HepG2 (cell line): ENCODE measurements around the gene TATDN2. TPM values are rescaled to one million over a fixed set of nuclear protein-coding genes. Genes with fewer than 3 reads are reported as not detected.
A peak's percentile ranks its signal among the peaks of the same experiment; 100 is the strongest.

Source experiments
- ATAC-seq: fragments of 200-7000 bp; cut with Tn5 transposase; 3 replicates; pipeline ENCODE4 v1.9.1; 2020; ENCODE audit warnings: mild to moderate bottlenecking, moderate library complexity
- BruUV-seq: library from RNA; stranded (reverse); fragments of 400-500 nt; replicated peaks from 2 replicates; lab custom pipeline; 2021; lab: Mats Ljungman, UMichigan
- CTCF ChIA-PET: fragments of 300-600 bp; formaldehyde crosslinking; extraction: SDS; loops from one replicate; lab custom pipeline; 2021; ENCODE audit warnings: low total read pairs, inconsistent platforms, low intra/inter-chr PET ratio; lab: Yijun Ruan, JAX
- POLR2A ChIA-PET: fragments of 350-600 bp; sonication (Branson Sonifier 250); formaldehyde crosslinking; loops from one replicate; lab custom pipeline; 2020; ENCODE audit warnings: antibody characterized with exemption, inconsistent platforms; lab: Yijun Ruan, JAX
- DNase-seq: peaks from one replicate; pipeline ENCODE4 v3.0.0-alpha.2; 2015; ENCODE audit warnings: low spot score
- FAIRE-seq: peaks from 3 replicates; lab custom pipeline; 2011; peaks lifted over from hg19 to GRCh38; lab: Jason Lieb, UNC
- H2AFZ ChIP-seq: one replicate; pipeline ENCODE4 v1.6.1; 2011; ENCODE audit warnings: low read length, inconsistent platforms
- H3K27ac ChIP-seq: fragments of 300-600 bp; 3 replicates; pipeline ENCODE4 v1.8.0; 2011; ENCODE audit warnings: mixed run types, mild to moderate bottlenecking, mixed read lengths, low read length, inconsistent platforms; ENCODE audit not compliant: insufficient read depth; ENCODE audit errors: extremely low read length
- H3K27me3 ChIP-seq, 2 experiments: fragments of 200-600 bp in 1 of 2; 2 replicates in 1 of 2; 3 replicates in 1 of 2; pipeline versions ENCODE4 v1.6.0 to v1.8.0; 2011; ENCODE audit warnings: low read length in 2 of 2, mild to moderate bottlenecking in 2 of 2, moderate library complexity in 2 of 2, inconsistent platforms in 1 of 2; ENCODE audit not compliant: insufficient read depth in 2 of 2, control insufficient read depth in 1 of 2
- H3K36me3 ChIP-seq, 2 experiments: fragments of 200-600 bp in 1 of 2; replicated peaks in 1 of 2; 2 replicates in 1 of 2; 3 replicates in 1 of 2; pipeline versions ENCODE4 v1.5.1 to v1.8.0; 2011; ENCODE audit warnings: low read length in 2 of 2, inconsistent platforms in 1 of 2; ENCODE audit not compliant: insufficient read depth in 2 of 2, control insufficient read depth in 1 of 2
- H3K4me1 ChIP-seq: 2 replicates; pipeline ENCODE4 v1.5.1; 2012; ENCODE audit warnings: low read length, inconsistent platforms; ENCODE audit not compliant: insufficient read depth
- H3K4me2 ChIP-seq: 2 replicates; pipeline ENCODE4 v1.6.0; 2011; ENCODE audit warnings: low read depth, low read length, inconsistent platforms
- H3K4me3 ChIP-seq, 3 experiments: fragments of 200-600 bp in 1 of 3; sonication (generic), shearing (Covaris generic) in 1 of 3; replicated peaks in 1 of 3; 2 replicates each; pipeline ENCODE4 v1.5.1; 2011 to 2016; ENCODE audit warnings: low read length in 3 of 3, inconsistent platforms in 2 of 3, low read depth in 2 of 3, mild to moderate bottlenecking in 2 of 3, control low read depth in 1 of 3, mixed read lengths in 1 of 3; ENCODE audit not compliant: insufficient read depth in 1 of 3
- H3K79me2 ChIP-seq: one replicate; pipeline ENCODE4 v1.6.1; 2011; ENCODE audit warnings: low read length, inconsistent platforms; ENCODE audit not compliant: insufficient read depth
- H3K9ac ChIP-seq: 2 replicates; pipeline ENCODE4 v1.6.0; 2011; ENCODE audit warnings: mild to moderate bottlenecking, low read depth, low read length, inconsistent platforms; ENCODE audit not compliant: insufficient read depth
- H3K9me3 ChIP-seq: 2 replicates; pipeline ENCODE4 v1.5.1; 2012; ENCODE audit warnings: mild to moderate bottlenecking, low read length
- H4K20me1 ChIP-seq: 2 replicates; pipeline ENCODE4 v1.6.0; 2011; ENCODE audit warnings: inconsistent platforms, mild to moderate bottlenecking, low read length, moderate library complexity; ENCODE audit not compliant: insufficient read depth
- CENPBD1 ChIP-seq: sonication (generic); formaldehyde crosslinking; IDR thresholded peaks from 2 replicates; pipeline ENCODE4 v1.8.0; 2022; ENCODE audit warnings: missing genetic modification reagents, low read depth, mild to moderate bottlenecking, borderline replicate concordance
- CREBL2 ChIP-seq: sonication (generic); formaldehyde crosslinking; IDR thresholded peaks from 2 replicates; pipeline ENCODE4 v1.8.1; 2023; ENCODE audit warnings: missing genetic modification reagents, mild to moderate bottlenecking, borderline replicate concordance
- FOXO4 ChIP-seq: sonication (generic); formaldehyde crosslinking; conservative IDR thresholded peaks from 2 replicates; pipeline ENCODE4 v1.8.1; 2023; ENCODE audit warnings: missing genetic modification reagents
- GZF1 ChIP-seq: sonication (generic); formaldehyde crosslinking; IDR thresholded peaks from 2 replicates; pipeline ENCODE4 v1.5.1; 2020; ENCODE audit warnings: mild to moderate bottlenecking, missing genetic modification reagents
- IKZF5 ChIP-seq: IDR thresholded peaks from 2 replicates; pipeline ENCODE4 v1.6.1; 2018; ENCODE audit warnings: missing genetic modification reagents, mild to moderate bottlenecking, missing compliant biosample characterization
- JARID2 ChIP-seq: sonication (generic); formaldehyde crosslinking; IDR thresholded peaks from 2 replicates; pipeline ENCODE4 v1.8.1; 2023; ENCODE audit warnings: missing genetic modification reagents, inconsistent platforms; ENCODE audit not compliant: insufficient replicate concordance
- JUN ChIP-seq: sonication (generic); formaldehyde crosslinking; IDR thresholded peaks from 2 replicates; pipeline ENCODE4 v1.4.0; 2020; ENCODE audit warnings: mild to moderate bottlenecking, missing genetic modification reagents
- KLF11 ChIP-seq: IDR thresholded peaks from 2 replicates; pipeline ENCODE4 v1.6.1; 2016; ENCODE audit warnings: missing compliant biosample characterization
- MIER3 ChIP-seq: IDR thresholded peaks from 2 replicates; pipeline ENCODE4 v1.6.1; 2016; ENCODE audit warnings: missing compliant biosample characterization, borderline replicate concordance
- NFATC3 ChIP-seq: sonication (generic); formaldehyde crosslinking; IDR thresholded peaks from 2 replicates; pipeline ENCODE4 v1.5.1; 2020; ENCODE audit warnings: mild to moderate bottlenecking, missing genetic modification reagents
- PITX1 ChIP-seq: sonication (generic); formaldehyde crosslinking; IDR thresholded peaks from 2 replicates; pipeline ENCODE4 v1.5.1; 2020; ENCODE audit warnings: mild to moderate bottlenecking, missing genetic modification reagents
- PLRG1 ChIP-seq: fragments of 450-650 bp; conservative IDR thresholded peaks from 2 replicates; pipeline ENCODE4 v1.6.1; 2016
- RCOR2 ChIP-seq: IDR thresholded peaks from 2 replicates; pipeline ENCODE4 v1.6.1; 2016; ENCODE audit warnings: missing biosample characterization, missing genetic modification reagents
- SRSF9 ChIP-seq: fragments of 200-400 bp; formaldehyde crosslinking; IDR thresholded peaks from 2 replicates; pipeline ENCODE4 v1.6.1; 2018; ENCODE audit warnings: borderline replicate concordance, mild to moderate bottlenecking, low read depth, low read length; ENCODE audit not compliant: insufficient read depth, poor library complexity, severe bottlenecking
- ZFY ChIP-seq: sonication (generic); formaldehyde crosslinking; IDR thresholded peaks from 2 replicates; pipeline ENCODE4 v1.4.0; 2020; ENCODE audit warnings: missing genetic modification reagents
- ZNF251 ChIP-seq: sonication (generic); formaldehyde crosslinking; IDR thresholded peaks from 2 replicates; pipeline ENCODE4 v1.9.0; 2021; ENCODE audit warnings: mild to moderate bottlenecking, missing genetic modification reagents
- ZNF550 ChIP-seq: sonication (generic); formaldehyde crosslinking; IDR thresholded peaks from 2 replicates; pipeline ENCODE4 v1.4.0; 2020; ENCODE audit warnings: mild to moderate bottlenecking, missing genetic modification reagents, borderline replicate concordance
- WGBS: methylation state at CpG from one replicate; pipeline ENCODE4 v1.1.6; 2017; ENCODE audit warnings: low lambda C conversion rate; 5-methylcytosine and 5-hydroxymethylcytosine counted together
- in situ Hi-C: cut with HindIII; loops from 2 replicates; pipeline ENCODE4 v1.10.0; 2017; ENCODE audit warnings: low pct_unique_long_range_greater_than_20kb; ENCODE audit not compliant: extremely low pct_ligation_motif_present
- intact Hi-C: fragments of 100-400 bp; cut with micrococcal nuclease; formaldehyde crosslinking; loops from one replicate; pipeline ENCODE4 v1.10.0; 2022; ENCODE audit not compliant: unreplicated experiment
- polyA plus RNA-seq, 8 experiments: library from polyadenylated mRNA; depleted of rRNA in 3 of 8; stranded (reverse) in 7 of 8; unstranded in 1 of 8; fragments of >200 nt; fragmentation: Illumina TruSeq in 4 of 8; extraction: Trizol in 4 of 8; gene quantifications; 2 replicates each; pipeline versions ENCODE4 v1.2.1 to v1.2.3, GENCODE V29; 2011 to 2016; ENCODE audit warnings: low read depth in 4 of 8, missing spikeins in 1 of 8, mixed read lengths in 1 of 8; ENCODE audit not compliant: insufficient read depth in 1 of 8
- total RNA-seq, 5 experiments: library from RNA; depleted of rRNA; stranded (reverse); fragments of >200 nt; fragmentation: Illumina TruSeq; extraction: Trizol; gene quantifications; 2 replicates each; pipeline ENCODE4 v1.2.3, GENCODE V29; 2016; ENCODE audit warnings: low read depth in 1 of 5

The TATDN2 gene
- total and polyA plus RNA-seq, 2 of the 13 experiments (the other 11 are each of a cell fraction or from before 2014, with no cell fraction given) = 12.1 to 21.9 TPM

GRCh38 chr3:10198761-10199649 lies 49.3 kb upstream of the TATDN2 start (continued):
- no peak for TF ChIP-seq SRSF9
- TF ChIP-seq ZNF550 (CRISPR knock-in tag) = no peak
- TF ChIP-seq PLRG1 = no peak
- TF ChIP-seq FOXO4 (CRISPR knock-in tag) = 0 out of 2 replicates have a peak, but pooled peaks have one; percentile 17
- no peak for TF ChIP-seq ZFY
- no peak for TF ChIP-seq IKZF5 (CRISPR knock-in tag)
- TF ChIP-seq KLF11 (CRISPR knock-in tag) = no peak
- no peak for TF ChIP-seq JARID2
- TF ChIP-seq, all 625 proteins: peak for 6

GRCh38 chr3:10204921-10205320 lies 43.3 kb upstream of the TATDN2 start:
- H4K20me1 ChIP-seq = no peaks in the 10 kb centered on the region
- FAIRE-seq = no peak
- no peak overlapping the region for H2AFZ ChIP-seq
- no peaks in the 10 kb centered on the region for H3K9me3 ChIP-seq
- H3K4me3 ChIP-seq = no peak overlapping the region
- no peak overlapping the region for H3K4me2 ChIP-seq
- BruUV-seq = no TSS peak
- ATAC-seq = no peak
- CTCF ChIA-PET = no interaction called here
- H3K27me3 ChIP-seq = no peaks in the 10 kb centered on the region
- 0 out of 2 replicates have a peak overlapping the region, but pooled peaks have one; percentile 57 for H3K9ac ChIP-seq
- 92% methylated on average over 2 of the region's 2 CpGs for WGBS
- peaks cover 15 to 58% of the 10 kb centered on the region in 2 experiments; a peak in 4 of 5 replicates for H3K36me3 ChIP-seq
- POLR2A ChIA-PET = interaction anchor here (1.3 to 4.8 kb wide), 7 partner anchors 12 to 90 kb away, joined by 8 to 117 read pairs (median 23); partner anchors contain the start of genes IRAK2 and VHL
- intact Hi-C loops = loop anchor here (2.0 to 5.0 kb wide), 2 partner anchors 20 to 43 kb away; partner anchors contain the start of gene IRAK2
- H3K79me2 ChIP-seq = no peaks in the 10 kb centered on the region
- no peak for DNase-seq
- H3K4me1 ChIP-seq = peaks cover 60% of the 10 kb centered on the region
- H3K27ac ChIP-seq = peak overlapping the region; percentile 93
- TF ChIP-seq GZF1 (CRISPR knock-in tag) (no peak), MIER3 (CRISPR knock-in tag) (no peak), JUN (CRISPR knock-in tag) (no peak), PITX1 (CRISPR knock-in tag) (no peak), CREBL2 (CRISPR knock-in tag) (no peak), RCOR2 (CRISPR knock-in tag) (no peak), NFATC3 (CRISPR knock-in tag) (no peak), ZNF251 (CRISPR knock-in tag) (no peak), CENPBD1 (CRISPR knock-in tag) (no peak)
- in situ Hi-C loops = no loop called here
